SK-N-SH (cell line): Measurements from ENCODE around the gene TRIP6.

Experiments
- FOXM1 ChIP-seq: IDR thresholded peaks from 2 replicates; pipeline ENCODE4 v1.4.0; 2012; ENCODE audit warnings: low read depth, mild to moderate bottlenecking
- GATA2 ChIP-seq: sonication (generic); formaldehyde crosslinking; IDR thresholded peaks from 2 replicates; pipeline ENCODE4 v1.5.0; 2020; ENCODE audit warnings: mild to moderate bottlenecking, missing genetic modification reagents
- NRF1 ChIP-seq: IDR thresholded peaks from 2 replicates; pipeline ENCODE4 v1.6.1; 2012; ENCODE audit warnings: low read depth, mild to moderate bottlenecking, low read length
- POLR2AphosphoS5 ChIP-seq: IDR thresholded peaks from 2 replicates; pipeline ENCODE4 v1.6.1; 2012; ENCODE audit warnings: low read depth, low read length
- RXRA ChIP-seq: IDR thresholded peaks from 2 replicates; pipeline ENCODE4 v1.4.0; 2012; ENCODE audit warnings: low read depth, mild to moderate bottlenecking, borderline replicate concordance
- SIN3A ChIP-seq: IDR thresholded peaks from 2 replicates; pipeline ENCODE4 v1.6.1; 2012; ENCODE audit warnings: low read depth, mild to moderate bottlenecking, low read length, moderate library complexity, borderline replicate concordance
- USF2 ChIP-seq: fragments of 150-350 bp; IDR thresholded peaks from 2 replicates; pipeline ENCODE4 v1.6.1; 2017; ENCODE audit warnings: antibody characterized with exemption, low read length, low read depth, borderline replicate concordance
- YY1 ChIP-seq: IDR thresholded peaks from 2 replicates; pipeline ENCODE4 v1.4.0; 2012; ENCODE audit warnings: low read depth, mild to moderate bottlenecking
- TF ChIP-seq, protein P1 (sequence below): fragments of 200-600 bp; sonication (generic); IDR thresholded peaks from 2 replicates; pipeline ENCODE4 v1.6.1; 2017; ENCODE audit warnings: antibody characterized with exemption, mild to moderate bottlenecking, moderate library complexity

GRCh38 chr7:100886142-100886935 is 19.2 kb downstream of the TRIP6 start:
- TF ChIP-seq NRF1 (no peak), FOXM1 (no peak), GATA2 (CRISPR knock-in tag) (no peak), USF2 (no peak), RXRA (no peak), YY1 (no peak), SIN3A (no peak), POLR2AphosphoS5 (0 out of 2 replicates have a peak, but pooled peaks have one; percentile 12)
- TF ChIP-seq, protein P1, sequence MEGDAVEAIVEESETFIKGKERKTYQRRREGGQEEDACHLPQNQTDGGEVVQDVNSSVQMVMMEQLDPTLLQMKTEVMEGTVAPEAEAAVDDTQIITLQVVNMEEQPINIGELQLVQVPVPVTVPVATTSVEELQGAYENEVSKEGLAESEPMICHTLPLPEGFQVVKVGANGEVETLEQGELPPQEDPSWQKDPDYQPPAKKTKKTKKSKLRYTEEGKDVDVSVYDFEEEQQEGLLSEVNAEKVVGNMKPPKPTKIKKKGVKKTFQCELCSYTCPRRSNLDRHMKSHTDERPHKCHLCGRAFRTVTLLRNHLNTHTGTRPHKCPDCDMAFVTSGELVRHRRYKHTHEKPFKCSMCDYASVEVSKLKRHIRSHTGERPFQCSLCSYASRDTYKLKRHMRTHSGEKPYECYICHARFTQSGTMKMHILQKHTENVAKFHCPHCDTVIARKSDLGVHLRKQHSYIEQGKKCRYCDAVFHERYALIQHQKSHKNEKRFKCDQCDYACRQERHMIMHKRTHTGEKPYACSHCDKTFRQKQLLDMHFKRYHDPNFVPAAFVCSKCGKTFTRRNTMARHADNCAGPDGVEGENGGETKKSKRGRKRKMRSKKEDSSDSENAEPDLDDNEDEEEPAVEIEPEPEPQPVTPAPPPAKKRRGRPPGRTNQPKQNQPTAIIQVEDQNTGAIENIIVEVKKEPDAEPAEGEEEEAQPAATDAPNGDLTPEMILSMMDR = no peak
